Stimulated activated effector memory CD8-positive, alpha-beta T cell treated with anti-CD3 and anti-CD28 coated beads, Interleukin-12 subunit alpha, Interleukin-12 subunit beta, amount 100 ng/mL, for 72 hours (primary cell): ENCODE results near the gene SLC29A3.
"Not testable (repeated sequence)": the region's sequence is repeated elsewhere in the genome, so short reads cannot be mapped to it uniquely, and the experiment has no call there.

Experiments used
- ATAC-seq: fragments of 150-1000 bp; cut with Tn5 transposase; 2 replicates; pipeline ENCODE4 v1.10.0; 2021
- DNase-seq, 2 donors: peaks; one replicate each; pipeline ENCODE4 v3.0.0; 2021 to 2022; ENCODE audit warnings: low spot score in 2 of 2
- H3K27ac Mint-ChIP-seq: one replicate; pipeline ENCODE4 v1.8.0; 2022; ENCODE audit warnings: mild to moderate bottlenecking, mixed read lengths
- H3K36me3 Mint-ChIP-seq: one replicate; pipeline ENCODE4 v1.8.0; 2022; ENCODE audit warnings: mild to moderate bottlenecking, mixed read lengths
- H3K4me1 Mint-ChIP-seq: one replicate; pipeline ENCODE4 v1.8.0; 2022; ENCODE audit warnings: mixed read lengths
- H3K4me3 Mint-ChIP-seq: one replicate; pipeline ENCODE4 v1.8.0; 2022; ENCODE audit warnings: mild to moderate bottlenecking, mixed read lengths
- H3K9me3 Mint-ChIP-seq: one replicate; pipeline ENCODE4 v1.8.0; 2022; ENCODE audit warnings: mixed read lengths

Gene SLC29A3

DNA sequence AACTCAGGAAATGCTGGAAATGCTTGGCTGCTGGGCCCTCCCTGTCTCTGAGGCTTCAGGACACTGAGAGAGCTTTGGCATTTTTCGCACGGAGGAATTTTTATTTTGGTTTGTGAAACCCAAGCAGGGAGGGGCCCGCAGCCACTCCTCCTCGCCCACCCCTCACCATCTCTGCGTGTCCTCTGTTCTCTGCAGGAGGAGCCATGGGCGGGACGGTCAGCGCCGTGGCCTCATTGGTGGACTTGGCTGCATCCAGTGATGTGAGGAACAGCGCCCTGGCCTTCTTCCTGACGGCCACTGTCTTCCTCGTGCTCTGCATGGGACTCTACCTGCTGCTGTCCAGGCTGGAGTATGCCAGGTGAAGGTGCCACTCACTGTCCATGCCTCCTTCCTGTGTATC lies 36.8 kb downstream of the SLC29A3 start:
- ATAC-seq (no peak), DNase-seq (no peak)
- Mint-ChIP-seq H3K9me3 (no peaks in the 10 kb centered on the region), H3K36me3 (peaks cover 14% of the 10 kb centered on the region), H3K4me3 (no peak overlapping the region), H3K27ac (peak overlapping the region; percentile 63), H3K4me1 (no peaks in the 10 kb centered on the region)

DNA sequence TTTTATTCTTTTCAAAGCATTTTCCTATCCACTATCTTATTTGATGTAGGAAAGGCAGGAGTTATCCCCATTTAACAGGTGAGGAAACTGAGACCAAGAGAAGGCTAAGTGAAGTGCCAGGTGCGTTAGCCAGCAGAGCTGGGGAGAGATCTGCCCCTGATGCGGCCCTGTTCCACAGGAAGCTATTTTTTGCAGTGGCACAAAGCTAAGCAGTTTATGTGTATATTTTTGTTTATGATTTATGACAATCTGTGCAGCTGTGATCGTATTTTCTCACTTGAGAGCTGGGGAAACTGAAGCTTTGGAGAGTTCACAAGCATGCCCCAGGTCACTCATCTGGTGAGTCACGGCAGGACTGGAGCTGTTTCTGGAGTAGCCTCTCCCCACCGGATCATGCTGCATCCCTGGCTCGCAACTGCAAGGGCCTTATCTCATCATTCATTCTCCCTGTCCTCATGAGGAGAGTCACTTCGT lies 38.8 kb downstream of the SLC29A3 start:
- ATAC-seq = no peak
- Mint-ChIP-seq H3K36me3 (peaks cover 19% of the 10 kb centered on the region), H3K9me3 (no peaks in the 10 kb centered on the region), H3K4me1 (peaks cover 8% of the 10 kb centered on the region), H3K27ac (no peak overlapping the region), H3K4me3 (no peak overlapping the region)
- no peak for DNase-seq

DNA sequence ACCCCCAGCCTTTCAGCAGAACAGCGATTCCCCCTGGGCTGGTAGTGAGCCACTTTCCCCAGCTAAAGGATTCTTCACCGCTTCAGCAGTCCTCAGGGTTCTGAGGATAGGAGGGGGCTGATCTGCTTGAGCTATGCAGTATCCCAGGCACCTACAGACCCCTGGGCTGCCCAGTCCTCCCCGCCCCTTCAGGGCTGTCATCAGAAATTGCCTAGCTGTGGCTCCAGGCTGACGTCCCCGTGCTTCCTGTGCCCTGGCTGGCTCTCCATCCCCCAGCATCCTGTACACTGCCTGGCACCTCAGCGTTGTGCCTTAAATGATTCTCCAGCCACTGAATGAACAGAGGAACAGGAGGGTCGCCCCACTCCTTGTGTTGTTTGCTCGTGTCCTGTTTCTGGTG lies 39.2 kb downstream of the SLC29A3 start:
- Mint-ChIP-seq H3K36me3 (peaks cover 19% of the 10 kb centered on the region), H3K27ac (peak overlapping the region; percentile 45)

DNA sequence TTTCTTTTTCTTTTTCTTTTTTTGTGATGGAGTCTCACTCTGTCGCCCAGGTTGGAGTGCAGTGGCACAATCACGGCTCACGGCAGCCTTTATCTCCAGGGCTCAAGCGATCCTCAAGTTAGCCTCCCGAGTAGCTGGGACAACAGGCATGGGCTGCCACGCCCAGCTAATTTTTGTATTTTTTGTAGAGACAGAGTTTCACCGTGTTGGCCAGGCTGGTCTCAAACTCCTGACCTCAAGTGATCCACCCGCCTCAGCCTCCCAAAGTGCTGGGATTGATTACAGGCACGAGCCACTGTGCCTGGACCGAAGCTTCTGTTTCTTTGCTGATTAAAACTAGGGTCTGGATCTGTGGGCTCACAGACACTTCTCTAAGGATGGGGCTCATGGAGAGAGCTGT lies 39.8 kb downstream of the SLC29A3 start:
- H3K9me3 Mint-ChIP-seq, H3K4me1 Mint-ChIP-seq, H3K4me3 Mint-ChIP-seq, DNase-seq, ATAC-seq: not testable (repeated sequence)
- peaks cover 19% of the 10 kb centered on the region for H3K36me3 Mint-ChIP-seq
- peak overlapping the region; percentile 45 for H3K27ac Mint-ChIP-seq

More for the DNA sequence above, 39.2 kb downstream of the SLC29A3 start:
- no peak for ATAC-seq
- no peak for DNase-seq
- H3K4me1 Mint-ChIP-seq = peaks cover 8% of the 10 kb centered on the region
- no peaks in the 10 kb centered on the region for H3K9me3 Mint-ChIP-seq
- no peak overlapping the region for H3K4me3 Mint-ChIP-seq

DNA sequence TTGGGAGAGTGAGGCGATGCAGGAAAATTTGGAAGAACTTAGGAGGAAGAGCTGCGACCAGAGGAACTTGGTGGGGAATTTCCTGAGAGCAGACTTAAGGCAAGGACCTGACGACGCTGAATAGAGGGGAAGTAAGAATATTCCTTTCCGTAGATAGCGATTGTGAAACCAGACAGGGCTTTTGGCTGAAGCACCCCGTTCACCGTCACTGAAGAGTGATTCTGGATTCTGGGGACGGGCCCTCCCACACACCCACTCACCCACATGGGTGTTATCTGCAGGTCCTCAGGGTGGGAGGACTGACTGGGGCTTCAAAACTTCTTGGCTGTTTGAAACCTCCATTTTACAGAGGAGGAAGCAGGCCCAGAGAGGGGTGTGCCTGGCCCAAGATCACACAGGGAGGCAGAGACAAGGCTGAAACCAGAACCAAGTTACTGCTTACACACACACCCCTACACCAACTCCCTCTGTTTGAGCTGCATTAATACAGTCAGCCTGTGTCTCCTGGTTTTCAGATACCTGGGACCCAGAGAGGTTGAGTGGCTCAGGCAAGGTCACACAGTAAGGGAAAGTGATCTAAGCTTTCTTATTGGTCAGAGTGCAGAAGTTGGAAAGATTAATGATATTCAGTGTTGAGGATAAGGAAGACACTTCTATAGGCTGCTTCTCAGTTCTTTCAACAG lies 40.4 kb downstream of the SLC29A3 start:
- H3K4me3 Mint-ChIP-seq = no peak overlapping the region
- ATAC-seq = no peak
- H3K36me3 Mint-ChIP-seq = peaks cover 19% of the 10 kb centered on the region
- H3K9me3 Mint-ChIP-seq = no peaks in the 10 kb centered on the region
- peak overlapping the region; percentile 45 for H3K27ac Mint-ChIP-seq
- H3K4me1 Mint-ChIP-seq = peaks cover 12% of the 10 kb centered on the region
- DNase-seq = no peak

DNA sequence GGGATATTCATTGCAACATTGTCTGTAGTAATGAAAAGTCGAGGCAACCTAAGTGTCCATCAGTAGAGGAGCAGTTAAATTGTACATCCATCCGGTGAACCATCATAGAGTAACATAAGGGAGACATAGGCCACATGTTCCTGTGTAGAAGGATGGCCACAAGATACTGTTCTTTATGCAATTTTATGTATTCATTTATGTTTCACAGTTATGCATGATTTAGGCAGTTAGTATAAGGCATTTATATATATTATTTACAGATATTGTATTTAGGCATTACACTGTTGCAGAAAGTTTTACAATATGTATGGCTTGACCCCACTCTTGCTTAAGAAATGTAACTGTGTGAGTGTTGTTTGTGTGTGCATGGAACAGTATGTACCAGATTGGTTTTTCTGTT lies 41.7 kb downstream of the SLC29A3 start:
- Mint-ChIP-seq H3K4me3 (no peak overlapping the region), H3K36me3 (peaks cover 24% of the 10 kb centered on the region), H3K27ac (no peak overlapping the region), H3K4me1 (peaks cover 21% of the 10 kb centered on the region), H3K9me3 (no peaks in the 10 kb centered on the region)
- DNase-seq (no peak), ATAC-seq (no peak)

DNA sequence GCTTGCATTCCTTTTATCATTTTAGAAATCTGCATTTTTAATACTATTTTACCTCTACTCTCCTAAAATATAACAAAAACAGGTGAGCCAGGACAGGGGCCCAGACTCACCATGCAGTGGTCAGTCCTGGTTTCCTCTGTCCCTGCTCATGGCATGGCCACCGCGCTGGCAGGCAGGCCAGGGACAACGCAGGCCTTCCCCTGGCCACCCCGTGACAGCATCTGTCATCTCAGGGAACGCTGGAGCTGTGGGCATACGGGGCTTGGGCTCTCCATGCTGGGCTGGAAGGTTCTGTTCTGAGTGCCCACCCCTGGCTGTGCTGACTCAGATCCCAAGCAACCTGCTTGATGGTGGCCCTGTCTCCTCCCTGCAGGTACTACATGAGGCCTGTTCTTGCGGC lies 42.5 kb downstream of the SLC29A3 start:
- Mint-ChIP-seq H3K4me1 (peaks cover 21% of the 10 kb centered on the region), H3K27ac (no peak overlapping the region), H3K9me3 (no peaks in the 10 kb centered on the region), H3K36me3 (peaks cover 24% of the 10 kb centered on the region), H3K4me3 (no peak overlapping the region)
- DNase-seq (no peak), ATAC-seq (no peak)

DNA sequence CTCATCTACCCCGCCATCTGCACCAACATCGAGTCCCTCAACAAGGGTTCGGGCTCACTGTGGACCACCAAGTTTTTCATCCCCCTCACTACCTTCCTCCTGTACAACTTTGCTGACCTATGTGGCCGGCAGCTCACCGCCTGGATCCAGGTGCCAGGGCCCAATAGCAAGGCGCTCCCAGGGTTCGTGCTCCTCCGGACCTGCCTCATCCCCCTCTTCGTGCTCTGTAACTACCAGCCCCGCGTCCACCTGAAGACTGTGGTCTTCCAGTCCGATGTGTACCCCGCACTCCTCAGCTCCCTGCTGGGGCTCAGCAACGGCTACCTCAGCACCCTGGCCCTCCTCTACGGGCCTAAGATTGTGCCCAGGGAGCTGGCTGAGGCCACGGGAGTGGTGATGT lies 43.1 kb downstream of the SLC29A3 start:
- ATAC-seq = no peak
- H3K4me3 Mint-ChIP-seq = no peak overlapping the region
- H3K4me1 Mint-ChIP-seq = peaks cover 21% of the 10 kb centered on the region
- peak overlapping the region; percentile 23 for H3K27ac Mint-ChIP-seq
- DNase-seq = no peak
- peaks cover 24% of the 10 kb centered on the region for H3K36me3 Mint-ChIP-seq
- H3K9me3 Mint-ChIP-seq = no peaks in the 10 kb centered on the region

DNA sequence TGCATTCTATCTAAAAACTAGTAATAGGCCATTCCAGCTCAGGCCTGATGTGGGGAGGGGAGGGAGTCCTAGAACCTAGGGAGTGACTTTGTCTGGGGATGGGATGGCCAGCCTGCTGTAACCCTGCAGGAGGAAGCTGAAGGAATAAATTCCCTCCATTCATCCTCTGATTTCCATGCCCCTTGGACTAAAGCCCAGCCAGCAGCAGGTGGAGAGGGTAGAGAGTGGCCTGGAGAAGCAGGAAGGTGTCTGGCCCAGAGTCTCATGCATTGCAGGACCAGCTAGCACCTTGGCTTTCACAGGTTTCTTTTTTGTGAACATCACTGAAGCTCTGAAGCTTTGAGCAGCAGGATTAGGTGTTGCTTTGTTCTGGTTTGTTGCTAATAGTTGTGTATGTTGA lies 44.9 kb downstream of the SLC29A3 start:
- Mint-ChIP-seq H3K27ac (no peak overlapping the region), H3K4me3 (no peak overlapping the region), H3K4me1 (peaks cover 21% of the 10 kb centered on the region), H3K36me3 (peaks cover 18% of the 10 kb centered on the region), H3K9me3 (no peaks in the 10 kb centered on the region)
- ATAC-seq = no peak
- DNase-seq = no peak

DNA sequence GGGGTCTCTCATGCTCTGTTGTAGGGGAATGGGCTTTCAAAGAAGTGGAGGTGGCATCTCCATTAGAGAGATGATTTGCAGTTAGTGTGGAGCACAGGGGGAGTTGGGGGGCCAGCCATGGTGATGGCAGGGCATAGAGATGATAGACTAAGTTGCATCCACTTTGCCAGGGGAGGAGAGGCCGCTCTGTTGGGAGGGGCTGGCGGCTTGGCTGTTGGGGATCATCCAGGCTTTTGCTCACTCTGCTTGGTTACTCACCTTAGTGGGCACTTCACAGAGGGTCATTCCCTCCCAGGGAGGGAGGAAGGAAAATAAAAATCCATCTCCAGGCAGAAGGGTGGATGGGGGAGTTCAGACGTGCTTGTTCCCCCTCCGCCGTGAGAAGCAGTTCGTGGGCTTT lies 46.3 kb downstream of the SLC29A3 start:
- Mint-ChIP-seq H3K36me3 (peaks cover 10% of the 10 kb centered on the region), H3K9me3 (no peaks in the 10 kb centered on the region), H3K4me1 (peaks cover 21% of the 10 kb centered on the region), H3K27ac (peak overlapping the region; percentile 74), H3K4me3 (no peak overlapping the region)
- DNase-seq = no peak
- ATAC-seq = no peak

DNA sequence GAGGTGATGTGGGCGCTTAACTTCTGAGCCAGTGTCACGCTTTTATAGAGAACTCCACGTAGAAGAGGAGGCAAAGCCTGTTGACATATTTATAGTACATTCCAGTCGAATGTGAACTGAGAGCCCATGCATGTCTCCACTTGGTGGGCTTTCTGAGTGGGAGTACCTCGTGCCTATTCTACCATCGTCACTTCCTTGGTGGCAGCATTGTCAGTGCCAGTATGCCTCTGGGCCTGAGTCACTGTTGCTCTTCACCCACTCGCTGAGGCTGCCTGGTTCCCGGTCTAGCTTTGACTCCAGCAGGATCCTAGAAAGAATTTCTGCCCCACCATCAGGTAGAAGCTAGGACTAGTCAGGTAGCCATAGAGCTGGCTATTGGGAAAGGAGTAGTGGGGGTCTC lies 47.6 kb downstream of the SLC29A3 start:
- Mint-ChIP-seq H3K4me1 (peaks cover 21% of the 10 kb centered on the region), H3K27ac (no peak overlapping the region), H3K36me3 (peaks cover 10% of the 10 kb centered on the region), H3K4me3 (no peak overlapping the region), H3K9me3 (no peaks in the 10 kb centered on the region)
- no peak for DNase-seq
- no peak for ATAC-seq

DNA sequence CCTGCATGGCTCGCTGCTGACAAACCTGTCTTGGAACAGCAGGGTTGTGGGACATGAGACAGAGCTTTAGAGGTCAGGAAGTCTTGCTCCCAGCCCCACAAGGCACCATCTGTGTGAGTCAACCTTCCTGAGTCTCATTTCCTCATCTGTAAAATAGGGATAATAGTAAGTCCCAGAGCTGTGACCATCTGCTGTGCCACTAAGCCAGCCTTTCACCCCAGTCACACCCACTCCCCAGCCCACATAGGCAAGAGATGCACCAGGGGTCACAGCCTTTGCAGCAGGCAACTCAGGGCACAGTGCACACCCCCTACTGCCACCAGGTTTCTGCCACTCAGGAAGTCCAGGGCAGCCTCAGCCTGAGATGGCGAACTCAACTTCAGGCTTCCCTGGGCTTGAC lies 48.2 kb downstream of the SLC29A3 start:
- H3K9me3 Mint-ChIP-seq = no peaks in the 10 kb centered on the region
- H3K4me1 Mint-ChIP-seq = peaks cover 16% of the 10 kb centered on the region
- no peak overlapping the region for H3K4me3 Mint-ChIP-seq
- ATAC-seq (no peak), DNase-seq (no peak)
- no peak overlapping the region for H3K27ac Mint-ChIP-seq
- H3K36me3 Mint-ChIP-seq = peaks cover 5% of the 10 kb centered on the region

DNA sequence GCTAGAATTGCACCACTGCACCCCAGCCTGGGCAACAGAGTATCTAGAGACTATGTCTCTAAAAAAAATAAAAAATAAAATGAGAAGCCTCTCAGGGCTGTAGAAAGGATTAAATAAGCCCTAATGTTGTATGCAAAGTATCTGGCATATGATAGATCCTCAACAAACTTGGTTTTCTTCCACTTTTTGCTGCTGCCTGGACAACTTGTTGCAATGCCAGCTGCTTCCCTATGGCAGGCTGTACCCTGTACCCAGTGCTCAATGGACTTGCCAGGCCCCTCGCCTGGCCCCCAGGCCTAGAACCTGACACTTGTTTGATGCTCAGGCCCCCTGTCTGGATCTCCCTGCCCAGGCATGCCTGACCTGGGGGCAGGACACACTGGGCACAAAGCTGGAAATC lies 49.1 kb downstream of the SLC29A3 start:
- Mint-ChIP-seq H3K4me1 (peaks cover 13% of the 10 kb centered on the region), H3K36me3 (peaks cover 5% of the 10 kb centered on the region), H3K9me3 (no peaks in the 10 kb centered on the region), H3K4me3 (no peak overlapping the region), H3K27ac (no peak overlapping the region)
- DNase-seq (no peak), ATAC-seq (no peak)

DNA sequence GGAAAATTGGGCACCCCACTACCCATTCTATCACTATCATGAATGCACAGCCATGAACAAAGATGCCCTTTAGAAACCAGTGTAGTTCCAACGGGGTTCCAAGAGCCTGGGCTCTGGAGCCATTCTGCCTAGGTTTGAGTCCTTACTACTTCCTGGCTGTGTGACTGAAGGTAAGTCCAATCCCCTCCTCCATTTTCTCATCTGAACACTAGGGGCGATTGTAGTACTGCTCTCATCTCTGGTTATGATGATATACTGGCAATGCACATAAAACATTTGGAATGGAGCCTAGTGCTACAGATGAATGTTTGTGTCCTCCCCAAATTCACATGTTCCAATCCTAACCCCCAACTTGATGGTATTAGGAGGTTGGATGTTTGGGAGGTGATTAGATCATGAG lies 49.6 kb downstream of the SLC29A3 start:
- no peak overlapping the region for H3K27ac Mint-ChIP-seq
- no peak for DNase-seq
- ATAC-seq = no peak
- H3K4me1 Mint-ChIP-seq = peaks cover 13% of the 10 kb centered on the region
- H3K9me3 Mint-ChIP-seq = no peaks in the 10 kb centered on the region
- H3K4me3 Mint-ChIP-seq = no peak overlapping the region
- peaks cover 5% of the 10 kb centered on the region for H3K36me3 Mint-ChIP-seq

DNA sequence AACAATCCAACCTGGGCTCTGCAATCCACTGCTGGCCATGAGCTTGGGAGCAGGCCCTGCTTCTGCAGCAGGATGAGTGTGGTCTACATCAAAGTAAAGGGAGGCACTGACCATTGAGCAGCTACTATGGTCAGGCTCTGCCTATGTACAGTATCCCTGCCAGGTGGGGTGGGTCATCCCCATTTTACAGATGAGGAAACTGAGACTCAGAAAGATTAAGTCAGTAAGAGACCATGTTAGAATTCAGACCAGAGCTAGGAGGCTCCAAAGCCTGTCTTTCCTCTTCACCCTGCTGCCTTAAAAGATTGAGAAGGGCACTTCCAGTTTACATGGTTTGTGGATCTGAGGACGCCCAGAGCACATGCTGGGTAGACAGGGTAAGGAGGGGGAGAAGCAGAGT lies 50.5 kb downstream of the SLC29A3 start:
- DNase-seq (no peak), ATAC-seq (no peak)
- no peaks in the 10 kb centered on the region for H3K9me3 Mint-ChIP-seq
- no peak overlapping the region for H3K27ac Mint-ChIP-seq
- H3K4me3 Mint-ChIP-seq = no peak overlapping the region
- H3K4me1 Mint-ChIP-seq = peaks cover 8% of the 10 kb centered on the region
- H3K36me3 Mint-ChIP-seq = peaks cover 5% of the 10 kb centered on the region

DNA sequence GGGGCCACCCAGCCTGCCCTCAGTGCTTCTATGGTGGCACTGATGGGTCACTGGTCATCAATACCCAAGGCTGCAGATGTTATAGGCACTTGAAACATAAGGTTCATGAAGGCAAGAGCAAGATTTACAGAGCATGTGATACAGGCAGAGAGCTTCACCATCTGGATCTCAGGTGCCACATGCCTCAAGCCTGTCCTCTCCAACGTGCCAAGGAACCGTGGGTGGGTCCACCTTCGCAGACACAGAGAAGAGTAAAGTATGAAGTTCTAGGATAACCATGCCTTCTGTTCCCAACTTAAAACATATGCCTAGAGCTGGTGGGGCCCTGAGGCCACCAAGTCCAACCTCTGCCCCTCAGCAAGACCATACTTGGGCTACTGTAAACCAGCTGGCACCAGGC lies 51.0 kb downstream of the SLC29A3 start:
- peaks cover 4% of the 10 kb centered on the region for H3K4me1 Mint-ChIP-seq
- H3K9me3 Mint-ChIP-seq = no peaks in the 10 kb centered on the region
- no peak for DNase-seq
- peaks cover 1% of the 10 kb centered on the region for H3K36me3 Mint-ChIP-seq
- ATAC-seq = no peak
- H3K27ac Mint-ChIP-seq = no peak overlapping the region
- no peak overlapping the region for H3K4me3 Mint-ChIP-seq

DNA sequence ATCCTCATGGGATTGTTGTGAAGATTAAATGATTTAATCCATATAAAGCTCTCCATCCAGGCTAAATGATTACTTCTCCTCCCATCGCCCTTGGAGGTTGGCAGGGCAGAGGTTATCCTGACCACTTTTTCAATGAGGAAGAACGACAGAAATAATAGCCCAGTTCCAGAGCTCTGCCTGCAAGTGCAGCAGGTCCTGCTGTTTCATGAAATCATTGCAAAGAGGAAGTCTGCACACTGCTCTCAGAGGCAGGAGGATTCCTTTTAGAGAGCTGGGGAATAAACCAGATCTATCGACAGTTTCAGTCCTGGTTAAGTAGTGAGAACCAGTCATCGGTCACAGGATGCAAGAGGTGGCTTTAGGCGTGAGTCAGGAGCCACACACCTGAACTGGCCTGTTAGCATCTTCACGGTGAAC lies 52.7 kb downstream of the SLC29A3 start:
- Mint-ChIP-seq H3K36me3 (no peaks in the 10 kb centered on the region), H3K27ac (no peak overlapping the region), H3K4me1 (no peaks in the 10 kb centered on the region), H3K4me3 (no peak overlapping the region), H3K9me3 (no peaks in the 10 kb centered on the region)
- DNase-seq = no peak
- ATAC-seq = peak; percentile 56
